ENCODE measurements around the gene MYO15B.
A peak's percentile ranks its signal among the peaks of the same experiment; 100 is the strongest.

Gene MYO15B

GRCh38 chr17:75668489-75668888 lies 80.9 kb downstream of the MYO15B start:
- Histone ChIP-seq H3K27me3 (ENCODE audit: insufficient read depth, low read length, poor library complexity) (no peaks in the 10 kb centered on the region), H4K20me1 (ENCODE audit: insufficient read depth, low read length) (peaks cover 12% of the 10 kb centered on the region; the same call in 1 of the 2 replicates), H3K36me3 (ENCODE audit: insufficient read depth, low read length) (peaks cover 53% of the 10 kb centered on the region), H3K4me3 (ENCODE audit: low read depth in 1 of 2, low read length in 2 of 2) (peak overlapping the region; percentile 75 to 86; a peak in 3 of 4 replicates), H3K79me2 (ENCODE audit: insufficient read depth, low read length) (peaks cover 67% of the 10 kb centered on the region), H2AFZ (ENCODE audit: low read depth, low read length) (no peak overlapping the region), H3K4me2 (ENCODE audit: insufficient read depth, low read length) (peak overlapping the region; percentile 90), H3K27ac (ENCODE audit: low read length) (peak overlapping the region; percentile 81; the same call in 1 of the 2 replicates), H3K4me1 (ENCODE audit: insufficient read depth, low read length) (peaks cover 42% of the 10 kb centered on the region), H3K9me3 (ENCODE audit: insufficient read depth, low read length, severe bottlenecking) (no peaks in the 10 kb centered on the region), H3K9ac (ENCODE audit: low read depth, low read length) (peak overlapping the region; percentile 67)
- no peak for TF ChIP-seq CTCF (IDR thresholded peaks at IDR 0.05; ENCODE audit: borderline replicate concordance, extremely low read depth, low read length, poor library complexity, severe bottlenecking)
- no peak for TF ChIP-seq EZH2 (IDR thresholded peaks at IDR 0.05; ENCODE audit: borderline replicate concordance, low read depth, low read length, severe bottlenecking)
- ATAC-seq (ENCODE audit: insufficient read depth, low read depth) (no peak), DNase-seq (no peak)

GRCh38 chr17:75670868-75671267 lies 83.3 kb downstream of the MYO15B start:
- Histone ChIP-seq H3K27ac (ENCODE audit: low read length) (no peak overlapping the region), H3K27me3 (ENCODE audit: insufficient read depth, low read length, poor library complexity) (no peaks in the 10 kb centered on the region), H2AFZ (ENCODE audit: low read depth, low read length) (no peak overlapping the region), H3K4me3 (ENCODE audit: low read depth in 1 of 2, low read length in 2 of 2) (no peak overlapping the region), H3K9ac (ENCODE audit: low read depth, low read length) (no peak overlapping the region), H3K4me1 (ENCODE audit: insufficient read depth, low read length) (peaks cover 34% of the 10 kb centered on the region), H3K4me2 (ENCODE audit: insufficient read depth, low read length) (no peak overlapping the region), H3K36me3 (ENCODE audit: insufficient read depth, low read length) (peaks cover 63% of the 10 kb centered on the region), H3K79me2 (ENCODE audit: insufficient read depth, low read length) (peaks cover 70% of the 10 kb centered on the region), H4K20me1 (ENCODE audit: insufficient read depth, low read length) (peaks cover 12% of the 10 kb centered on the region; the same call in 1 of the 2 replicates), H3K9me3 (ENCODE audit: insufficient read depth, low read length, severe bottlenecking) (no peaks in the 10 kb centered on the region)
- TF ChIP-seq CTCF (IDR thresholded peaks at IDR 0.05; ENCODE audit: borderline replicate concordance, extremely low read depth, low read length, poor library complexity, severe bottlenecking), result no peak
- DNase-seq (no peak), ATAC-seq (ENCODE audit: insufficient read depth, low read depth) (no peak)

GRCh38 chr17:75672011-75672410 lies 84.4 kb downstream of the MYO15B start:
- Histone ChIP-seq H2AFZ (ENCODE audit: low read depth, low read length) (no peak overlapping the region), H3K4me2 (ENCODE audit: insufficient read depth, low read length) (no peak overlapping the region), H3K79me2 (ENCODE audit: insufficient read depth, low read length) (peaks cover 70% of the 10 kb centered on the region), H3K9me3 (ENCODE audit: insufficient read depth, low read length, severe bottlenecking) (no peaks in the 10 kb centered on the region), H3K4me1 (ENCODE audit: insufficient read depth, low read length) (peaks cover 28% of the 10 kb centered on the region), H3K27ac (ENCODE audit: low read length) (no peak overlapping the region), H4K20me1 (ENCODE audit: insufficient read depth, low read length) (peaks cover 12% of the 10 kb centered on the region; the same call in 1 of the 2 replicates), H3K36me3 (ENCODE audit: insufficient read depth, low read length) (peaks cover 72% of the 10 kb centered on the region), H3K9ac (ENCODE audit: low read depth, low read length) (no peak overlapping the region), H3K4me3 (ENCODE audit: low read depth in 1 of 2, low read length in 2 of 2) (no peak overlapping the region), H3K27me3 (ENCODE audit: insufficient read depth, low read length, poor library complexity) (no peaks in the 10 kb centered on the region)
- TF ChIP-seq CTCF (IDR thresholded peaks at IDR 0.05; ENCODE audit: borderline replicate concordance, extremely low read depth, low read length, poor library complexity, severe bottlenecking), result no peak
- no peak for TF ChIP-seq EZH2 (IDR thresholded peaks at IDR 0.05; ENCODE audit: borderline replicate concordance, low read depth, low read length, severe bottlenecking)
- DNase-seq (no peak), ATAC-seq (ENCODE audit: insufficient read depth, low read depth) (no peak)

- no peak for ATAC-seq (ENCODE audit: insufficient read depth, low read depth)
Observed at GRCh38 chr17:75673487-75673886, 85.9 kb downstream of the MYO15B start.

More at GRCh38 chr17:75673487-75673886, 85.9 kb downstream of the MYO15B start:
- Histone ChIP-seq H3K27ac (ENCODE audit: low read length) (no peak overlapping the region), H3K27me3 (ENCODE audit: insufficient read depth, low read length, poor library complexity) (no peaks in the 10 kb centered on the region), H2AFZ (ENCODE audit: low read depth, low read length) (no peak overlapping the region), H4K20me1 (ENCODE audit: insufficient read depth, low read length) (peaks cover 12% of the 10 kb centered on the region; the same call in 1 of the 2 replicates), H3K36me3 (ENCODE audit: insufficient read depth, low read length) (peaks cover 78% of the 10 kb centered on the region), H3K4me3 (ENCODE audit: low read depth in 1 of 2, low read length in 2 of 2) (no peak overlapping the region), H3K4me1 (ENCODE audit: insufficient read depth, low read length) (peaks cover 19% of the 10 kb centered on the region), H3K9ac (ENCODE audit: low read depth, low read length) (no peak overlapping the region), H3K79me2 (ENCODE audit: insufficient read depth, low read length) (peaks cover 69% of the 10 kb centered on the region), H3K9me3 (ENCODE audit: insufficient read depth, low read length, severe bottlenecking) (no peaks in the 10 kb centered on the region), H3K4me2 (ENCODE audit: insufficient read depth, low read length) (no peak overlapping the region)
- DNase-seq, result no peak
- TF ChIP-seq EZH2 (IDR thresholded peaks at IDR 0.05; ENCODE audit: borderline replicate concordance, low read depth, low read length, severe bottlenecking), result no peak
- no peak for TF ChIP-seq CTCF (IDR thresholded peaks at IDR 0.05; ENCODE audit: borderline replicate concordance, extremely low read depth, low read length, poor library complexity, severe bottlenecking)
